ENCODE results near the gene CFH. TPM values are rescaled to one million over a fixed set of nuclear protein-coding genes. Genes with fewer than 3 reads are reported as not detected.
"Not testable (repeated sequence)": the region's sequence is repeated elsewhere in the genome, so short reads cannot be mapped to it uniquely, and the experiment has no call there.

The CFH gene
- total RNA-seq, 4 donors from 2014 or later: 7.2 to 83.8 (median 24.4) TPM

- no peak for DNase-seq
- no peaks in the 10 kb centered on the region for H3K27me3 ChIP-seq
- TF ChIP-seq POLR2A (IDR thresholded peaks at IDR 0.05) (no peak), CTCF (IDR thresholded peaks at IDR 0.05) (no peak)
- H3K27ac ChIP-seq: no peak overlapping the region
- H3K4me3 ChIP-seq: no peak overlapping the region
- H3K4me1 ChIP-seq: no peaks in the 10 kb centered on the region
- intact Hi-C loops (cut with DNase I; ENCODE audit: low total_unique reads): no loop called here
- H3K36me3 ChIP-seq: no peaks in the 10 kb centered on the region
- no peaks in the 10 kb centered on the region for H3K9me3 ChIP-seq
These were observed 33.7 kb downstream of the CFH start for GRCh38 chr1:196685506-196685905.

GRCh38 chr1:196689001-196689400 lies 37.2 kb downstream of the CFH start:
- DNase-seq: no peak
- no peaks in the 10 kb centered on the region for H3K36me3 ChIP-seq
- no peak overlapping the region for H3K27ac ChIP-seq
- H3K4me1 ChIP-seq: no peaks in the 10 kb centered on the region
- intact Hi-C loops (cut with DNase I; ENCODE audit: low total_unique reads): no loop called here
- H3K27me3 ChIP-seq: no peaks in the 10 kb centered on the region
- H3K9me3 ChIP-seq: no peaks in the 10 kb centered on the region
- H3K4me3 ChIP-seq: no peak overlapping the region
- no peak for TF ChIP-seq CTCF (IDR thresholded peaks at IDR 0.05)
- TF ChIP-seq POLR2A (IDR thresholded peaks at IDR 0.05): no peak

- intact Hi-C loops (cut with DNase I; ENCODE audit: low total_unique reads): no loop called here
- H3K4me3 ChIP-seq: no peak overlapping the region
- no peaks in the 10 kb centered on the region for H3K27me3 ChIP-seq
- TF ChIP-seq CTCF (IDR thresholded peaks at IDR 0.05): no peak
- TF ChIP-seq POLR2A (IDR thresholded peaks at IDR 0.05): no peak
- no peaks in the 10 kb centered on the region for H3K4me1 ChIP-seq
- H3K36me3 ChIP-seq: no peaks in the 10 kb centered on the region
- H3K27ac ChIP-seq: no peak overlapping the region
- no peaks in the 10 kb centered on the region for H3K9me3 ChIP-seq
- DNase-seq: no peak
These were observed 38.7 kb downstream of the CFH start for GRCh38 chr1:196690582-196690981.

GRCh38 chr1:196698993-196699392 lies 47.1 kb downstream of the CFH start:
- H3K36me3 ChIP-seq: no peaks in the 10 kb centered on the region
- no peak overlapping the region for H3K27ac ChIP-seq
- no peak for TF ChIP-seq CTCF (IDR thresholded peaks at IDR 0.05)
- TF ChIP-seq POLR2A (IDR thresholded peaks at IDR 0.05): no peak
- no peak for DNase-seq
- H3K27me3 ChIP-seq: no peaks in the 10 kb centered on the region
- H3K4me3 ChIP-seq: no peak overlapping the region
- H3K4me1 ChIP-seq: no peaks in the 10 kb centered on the region
- intact Hi-C loops (cut with DNase I; ENCODE audit: low total_unique reads): no loop called here
- no peaks in the 10 kb centered on the region for H3K9me3 ChIP-seq

GRCh38 chr1:196701144-196701543 lies 49.3 kb downstream of the CFH start:
- H3K9me3 ChIP-seq: no peaks in the 10 kb centered on the region
- intact Hi-C loops (cut with DNase I; ENCODE audit: low total_unique reads): no loop called here
- H3K4me3 ChIP-seq: no peak overlapping the region
- TF ChIP-seq POLR2A (IDR thresholded peaks at IDR 0.05) (no peak), CTCF (IDR thresholded peaks at IDR 0.05) (no peak)
- H3K4me1 ChIP-seq: no peaks in the 10 kb centered on the region
- no peak overlapping the region for H3K27ac ChIP-seq
- no peak for DNase-seq
- no peaks in the 10 kb centered on the region for H3K27me3 ChIP-seq
- no peaks in the 10 kb centered on the region for H3K36me3 ChIP-seq

- H3K4me1 ChIP-seq; H3K4me3 ChIP-seq; DNase-seq; H3K27ac ChIP-seq; H3K9me3 ChIP-seq; H3K27me3 ChIP-seq; intact Hi-C loops (cut with DNase I; ENCODE audit: low total_unique reads); H3K36me3 ChIP-seq: not testable (repeated sequence)
These were observed 58.0 kb downstream of the CFH start for GRCh38 chr1:196709892-196710291.

Measured in uterus (tissue), 4 donors.